K562 (cell line): ENCODE data around the gene ALOX5. TPM values are rescaled to one million over a fixed set of nuclear protein-coding genes. Genes with fewer than 3 reads are reported as not detected.

ENCODE experiments used
- HNRNPK ChIP-seq: fragments of 200-400 bp; formaldehyde crosslinking; IDR thresholded peaks from one replicate; pipeline ENCODE4 v1.6.1; 2018; ENCODE audit warnings: mild to moderate bottlenecking, low read depth, low read length; ENCODE audit not compliant: poor library complexity, severe bottlenecking
- ILK ChIP-seq: fragments of 450-650 bp; IDR thresholded peaks from 2 replicates; pipeline ENCODE4 v1.6.1; 2016; ENCODE audit warnings: missing genetic modification characterization, low read depth, mild to moderate bottlenecking, missing compliant biosample characterization, moderate library complexity, borderline replicate concordance
- KAT7 ChIP-seq: sonication (generic); formaldehyde crosslinking; IDR thresholded peaks from 2 replicates; pipeline ENCODE4 v1.8.0; 2022; ENCODE audit warnings: missing genetic modification reagents, mild to moderate bottlenecking, borderline replicate concordance
- MYNN ChIP-seq, 2 experiments: sonication (generic); formaldehyde crosslinking in 1 of 2; IDR thresholded peaks; 2 replicates each; pipeline versions ENCODE4 v1.5.0 to v1.6.1; 2016 to 2020; ENCODE audit warnings: antibody characterized with exemption in 1 of 2, missing genetic modification reagents in 1 of 2
- PCBP2 ChIP-seq: fragments of 200-400 bp; formaldehyde crosslinking; IDR thresholded peaks from 2 replicates; pipeline ENCODE4 v1.6.1; 2018; ENCODE audit warnings: low read length, low read depth, mild to moderate bottlenecking, moderate library complexity; ENCODE audit not compliant: poor library complexity, severe bottlenecking
- PML ChIP-seq: IDR thresholded peaks from 2 replicates; pipeline ENCODE4 v1.6.1; 2012; ENCODE audit warnings: low read length, inconsistent platforms
- PPARD ChIP-seq: fragments of 250-450 bp; sonication (Bioruptor Pico); IDR thresholded peaks from 2 replicates; pipeline ENCODE4 v1.8.0; 2022; ENCODE audit warnings: inconsistent platforms, mild to moderate bottlenecking, moderate library complexity
- PRMT5 ChIP-seq: sonication (generic); formaldehyde crosslinking; IDR thresholded peaks from 2 replicates; pipeline ENCODE4 v1.5.0; 2020; ENCODE audit warnings: missing genetic modification reagents
- SAFB2 ChIP-seq: fragments of 200-400 bp; formaldehyde crosslinking; IDR thresholded peaks from 2 replicates; pipeline ENCODE4 v1.6.1; 2018; ENCODE audit warnings: borderline replicate concordance, low read length, low read depth, moderate library complexity; ENCODE audit not compliant: severe bottlenecking
- SIN3B ChIP-seq: fragments of 450-650 bp; IDR thresholded peaks from 2 replicates; pipeline ENCODE4 v1.6.1; 2017; ENCODE audit warnings: low read depth, mild to moderate bottlenecking, moderate library complexity
- SMARCE1 ChIP-seq: fragments of 450-650 bp; IDR thresholded peaks from 2 replicates; pipeline ENCODE4 v1.7.1; 2016; ENCODE audit warnings: mild to moderate bottlenecking
- SOX6 ChIP-seq: fragments of 450-650 bp; IDR thresholded peaks from 2 replicates; pipeline ENCODE4 v1.6.1; 2014; ENCODE audit warnings: mild to moderate bottlenecking
- SRSF7 ChIP-seq: fragments of 200-400 bp; formaldehyde crosslinking; optimal IDR thresholded peaks from 2 replicates; pipeline ENCODE3; 2017; ENCODE audit warnings: mild to moderate bottlenecking, low read depth, low read length
- SRSF9 ChIP-seq: fragments of 200-400 bp; formaldehyde crosslinking; IDR thresholded peaks from 2 replicates; pipeline ENCODE4 v1.6.1; 2017; ENCODE audit warnings: low read depth, low read length, borderline replicate concordance
- TRIM28 ChIP-seq: fragments of 450-650 bp; IDR thresholded peaks from 2 replicates; pipeline ENCODE4 v1.6.1; 2017
- ZNF311 ChIP-seq: fragments of 250-450 bp; sonication (Bioruptor Pico); IDR thresholded peaks from 2 replicates; pipeline ENCODE4 v1.4.0; 2020; ENCODE audit warnings: mild to moderate bottlenecking, moderate library complexity
- ZNF561 ChIP-seq: fragments of 450-650 bp; formaldehyde crosslinking; conservative IDR thresholded peaks from 2 replicates; pipeline ENCODE4 v1.4.0; 2020; ENCODE audit warnings: mild to moderate bottlenecking, moderate library complexity
- ZNF766 ChIP-seq: fragments of 200-800 bp; sonication (Bioruptor generic); conservative IDR thresholded peaks from 2 replicates; pipeline ENCODE4 v1.6.1; 2016; ENCODE audit warnings: missing genetic modification characterization, missing compliant biosample characterization
- polyA plus RNA-seq, 8 experiments: library from polyadenylated mRNA; depleted of rRNA in 4 of 8; stranded (reverse) in 5 of 8; unstranded in 3 of 8; fragments of >200 nt; fragmentation: Nextera tagmentation in 2 of 8; fragmentation: Illumina TruSeq in 1 of 8; extraction: Ambion mirVana in 2 of 8; extraction: Trizol in 1 of 8; gene quantifications; 2 replicates each; pipeline versions ENCODE4 v1.2.1 to v1.2.3, GENCODE V29; 2011 to 2014; ENCODE audit warnings: inconsistent platforms in 1 of 8, missing spikeins in 1 of 8
- total RNA-seq, 7 experiments: library from RNA; depleted of rRNA in 6 of 7; stranded (reverse); fragments of >200 nt in 6 of 7; fragmentation: Illumina TruSeq in 2 of 7; extraction: Trizol in 2 of 7; gene quantifications; 2 replicates each; pipeline versions ENCODE4 v1.2.1 to v1.2.3, GENCODE V29; 2011 to 2021; ENCODE audit warnings: low replicate concordance in 1 of 7
- TF ChIP-seq, protein P1 (sequence below): sonication (generic); formaldehyde crosslinking; IDR thresholded peaks from 2 replicates; pipeline ENCODE4 v1.8.1; 2023; ENCODE audit warnings: mild to moderate bottlenecking, missing genetic modification reagents, moderate library complexity
- TF ChIP-seq, protein P2 (sequence below): sonication (generic); formaldehyde crosslinking; IDR thresholded peaks from 2 replicates; pipeline ENCODE4 v1.8.1; 2022; ENCODE audit warnings: missing genetic modification reagents
- TF ChIP-seq, protein P3 (sequence below): sonication (generic); formaldehyde crosslinking; IDR thresholded peaks from 2 replicates; pipeline ENCODE4 v1.8.0; 2022; ENCODE audit warnings: mild to moderate bottlenecking, missing genetic modification reagents
- TF ChIP-seq, protein P4 (sequence below), 2 experiments: fragments of 450-650 bp in 1 of 2; sonication (generic) in 1 of 2; formaldehyde crosslinking; conservative IDR thresholded peaks; 2 replicates each; pipeline versions ENCODE4 v1.4.0 to v1.8.1; 2020 to 2022; ENCODE audit warnings: mild to moderate bottlenecking in 1 of 2, missing genetic modification reagents in 1 of 2
- TF ChIP-seq, protein P5 (sequence below): sonication (generic); formaldehyde crosslinking; IDR thresholded peaks from 2 replicates; pipeline ENCODE4 v1.9.0; 2022; ENCODE audit warnings: mild to moderate bottlenecking, missing genetic modification reagents

Gene ALOX5
- total and polyA plus RNA-seq, 9 of the 15 experiments (the other 6 are each of a cell fraction or from before 2014, with no cell fraction given), result 0.10 to 2.4 (median 1.4) TPM

DNA sequence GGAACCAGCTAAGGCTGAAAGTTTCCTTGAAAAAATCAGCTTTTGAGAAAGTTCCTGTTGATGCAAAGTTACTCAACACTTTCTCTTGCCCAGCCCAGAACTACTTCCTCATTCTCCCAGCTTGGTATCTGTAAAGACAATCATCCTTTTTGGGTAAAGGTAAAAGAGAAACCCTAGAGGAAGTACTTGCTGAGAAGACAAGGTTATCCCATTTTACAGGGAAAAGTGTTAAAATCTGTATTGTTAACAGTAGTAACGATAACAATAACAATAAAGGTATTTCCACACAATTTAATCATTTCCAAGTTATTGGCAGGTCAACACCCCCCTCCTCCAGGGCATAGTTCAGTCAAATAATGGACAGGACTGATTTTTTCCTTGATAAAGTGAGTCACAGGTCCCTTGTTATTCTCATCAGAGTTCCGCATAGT, 2.4 kb downstream of the ALOX5 start (continued):
- TF ChIP-seq, protein P1, sequence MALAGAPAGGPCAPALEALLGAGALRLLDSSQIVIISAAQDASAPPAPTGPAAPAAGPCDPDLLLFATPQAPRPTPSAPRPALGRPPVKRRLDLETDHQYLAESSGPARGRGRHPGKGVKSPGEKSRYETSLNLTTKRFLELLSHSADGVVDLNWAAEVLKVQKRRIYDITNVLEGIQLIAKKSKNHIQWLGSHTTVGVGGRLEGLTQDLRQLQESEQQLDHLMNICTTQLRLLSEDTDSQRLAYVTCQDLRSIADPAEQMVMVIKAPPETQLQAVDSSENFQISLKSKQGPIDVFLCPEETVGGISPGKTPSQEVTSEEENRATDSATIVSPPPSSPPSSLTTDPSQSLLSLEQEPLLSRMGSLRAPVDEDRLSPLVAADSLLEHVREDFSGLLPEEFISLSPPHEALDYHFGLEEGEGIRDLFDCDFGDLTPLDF (CRISPR knock-in tag), result no peak
- TF ChIP-seq ZNF311 (CRISPR knock-in tag) (no peak), SRSF9 (no peak), PML (no peak), KAT7 (CRISPR knock-in tag) (no peak), TRIM28 (no peak), SIN3B (no peak), ZNF561 (CRISPR knock-in tag) (no peak), ILK (tag) (no peak), SAFB2 (no peak), PCBP2 (no peak), PPARD (CRISPR knock-in tag) (no peak), SOX6 (peak; percentile 73; the same call in 1 of the 2 replicates), ZNF766 (CRISPR knock-in tag) (peak; percentile 63; the same call in 1 of the 2 replicates), SMARCE1 (peak; percentile 76; the same call in 1 of the 2 replicates), PRMT5 (CRISPR knock-in tag) (no peak), HNRNPK (no peak), SRSF7 (no peak), MYNN (IDR thresholded peaks at IDR 0.05) (no peak), MYNN (CRISPR knock-in tag; IDR thresholded peaks at IDR 0.05) (no peak)
- TF ChIP-seq, protein P2, sequence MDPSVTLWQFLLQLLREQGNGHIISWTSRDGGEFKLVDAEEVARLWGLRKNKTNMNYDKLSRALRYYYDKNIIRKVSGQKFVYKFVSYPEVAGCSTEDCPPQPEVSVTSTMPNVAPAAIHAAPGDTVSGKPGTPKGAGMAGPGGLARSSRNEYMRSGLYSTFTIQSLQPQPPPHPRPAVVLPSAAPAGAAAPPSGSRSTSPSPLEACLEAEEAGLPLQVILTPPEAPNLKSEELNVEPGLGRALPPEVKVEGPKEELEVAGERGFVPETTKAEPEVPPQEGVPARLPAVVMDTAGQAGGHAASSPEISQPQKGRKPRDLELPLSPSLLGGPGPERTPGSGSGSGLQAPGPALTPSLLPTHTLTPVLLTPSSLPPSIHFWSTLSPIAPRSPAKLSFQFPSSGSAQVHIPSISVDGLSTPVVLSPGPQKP (CRISPR knock-in tag), result no peak
- TF ChIP-seq, protein P3, sequence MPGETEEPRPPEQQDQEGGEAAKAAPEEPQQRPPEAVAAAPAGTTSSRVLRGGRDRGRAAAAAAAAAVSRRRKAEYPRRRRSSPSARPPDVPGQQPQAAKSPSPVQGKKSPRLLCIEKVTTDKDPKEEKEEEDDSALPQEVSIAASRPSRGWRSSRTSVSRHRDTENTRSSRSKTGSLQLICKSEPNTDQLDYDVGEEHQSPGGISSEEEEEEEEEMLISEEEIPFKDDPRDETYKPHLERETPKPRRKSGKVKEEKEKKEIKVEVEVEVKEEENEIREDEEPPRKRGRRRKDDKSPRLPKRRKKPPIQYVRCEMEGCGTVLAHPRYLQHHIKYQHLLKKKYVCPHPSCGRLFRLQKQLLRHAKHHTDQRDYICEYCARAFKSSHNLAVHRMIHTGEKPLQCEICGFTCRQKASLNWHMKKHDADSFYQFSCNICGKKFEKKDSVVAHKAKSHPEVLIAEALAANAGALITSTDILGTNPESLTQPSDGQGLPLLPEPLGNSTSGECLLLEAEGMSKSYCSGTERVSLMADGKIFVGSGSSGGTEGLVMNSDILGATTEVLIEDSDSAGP (CRISPR knock-in tag), result no peak
- TF ChIP-seq, protein P4, sequence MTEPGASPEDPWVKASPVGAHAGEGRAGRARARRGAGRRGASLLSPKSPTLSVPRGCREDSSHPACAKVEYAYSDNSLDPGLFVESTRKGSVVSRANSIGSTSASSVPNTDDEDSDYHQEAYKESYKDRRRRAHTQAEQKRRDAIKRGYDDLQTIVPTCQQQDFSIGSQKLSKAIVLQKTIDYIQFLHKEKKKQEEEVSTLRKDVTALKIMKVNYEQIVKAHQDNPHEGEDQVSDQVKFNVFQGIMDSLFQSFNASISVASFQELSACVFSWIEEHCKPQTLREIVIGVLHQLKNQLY (CRISPR knock-in tag; conservative IDR thresholded peaks at IDR 0.05), result no peak
- TF ChIP-seq, protein P5, sequence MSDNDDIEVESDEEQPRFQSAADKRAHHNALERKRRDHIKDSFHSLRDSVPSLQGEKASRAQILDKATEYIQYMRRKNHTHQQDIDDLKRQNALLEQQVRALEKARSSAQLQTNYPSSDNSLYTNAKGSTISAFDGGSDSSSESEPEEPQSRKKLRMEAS (CRISPR knock-in tag), result no peak
